HG03060 (cell line): ENCODE data around the gene EDEM3.
"Not testable (repeated sequence)": the region's sequence is repeated elsewhere in the genome, so short reads cannot be mapped to it uniquely, and the experiment has no call there.

ENCODE experiments used
- ATAC-seq: cut with Tn5 transposase; IDR thresholded peaks from one replicate; pipeline ENCODE4 v1.9.1; 2021; ENCODE audit warnings: low read depth, moderate number of reproducible peaks; ENCODE audit not compliant: unreplicated experiment

Gene EDEM3

GRCh38 chr1:184680611-184681225 is 73.9 kb downstream of the EDEM3 start:
- not testable (repeated sequence) for ATAC-seq

GRCh38 chr1:184679472-184679871 is 75.2 kb downstream of the EDEM3 start:
- ATAC-seq: not testable (repeated sequence)

- ATAC-seq: no peak
Measured at GRCh38 chr1:184677344-184677743, 77.3 kb downstream of the EDEM3 start.

GRCh38 chr1:184673305-184673704 is 81.4 kb downstream of the EDEM3 start:
- no peak for ATAC-seq

- no peak for ATAC-seq
Measured at GRCh38 chr1:184672013-184672726, 82.5 kb downstream of the EDEM3 start.

GRCh38 chr1:184669391-184669790 is 85.3 kb downstream of the EDEM3 start:
- ATAC-seq: no peak

- ATAC-seq: no peak
Measured at GRCh38 chr1:184665360-184665759, 89.3 kb downstream of the EDEM3 start.

- ATAC-seq: no peak
Measured at GRCh38 chr1:184664661-184665060, 90.0 kb downstream of the EDEM3 start.

GRCh38 chr1:184664042-184664660 is 90.5 kb downstream of the EDEM3 start:
- ATAC-seq: no peak

- no peak for ATAC-seq
Measured at GRCh38 chr1:184661801-184662200, 92.9 kb downstream of the EDEM3 start.

- no peak for ATAC-seq
Measured at GRCh38 chr1:184660462-184661191, 94.0 kb downstream of the EDEM3 start.

- no peak for ATAC-seq
Measured at GRCh38 chr1:184658055-184658454, 96.6 kb downstream of the EDEM3 start.

- no peak for ATAC-seq
Measured at GRCh38 chr1:184656221-184656620, 98.4 kb downstream of the EDEM3 start.

GRCh38 chr1:184655185-184655584 is 99.5 kb downstream of the EDEM3 start:
- no peak for ATAC-seq

- ATAC-seq: no peak
Measured at GRCh38 chr1:184650177-184650866, 104.3 kb downstream of the EDEM3 start.

GRCh38 chr1:184649451-184649888 is 105.2 kb downstream of the EDEM3 start:
- ATAC-seq: peak; percentile 89

- ATAC-seq: no peak
Measured at GRCh38 chr1:184648856-184649201, 105.8 kb downstream of the EDEM3 start.

GRCh38 chr1:184648160-184648855 is 106.3 kb downstream of the EDEM3 start:
- no peak for ATAC-seq

- ATAC-seq: no peak
Measured at GRCh38 chr1:184647471-184647870, 107.2 kb downstream of the EDEM3 start.

- ATAC-seq: no peak
Measured at GRCh38 chr1:184646824-184647223, 107.8 kb downstream of the EDEM3 start.
